Effector memory CD4-positive, alpha-beta T cell (primary cell): Measurements from ENCODE around the gene RND1.

Source experiments
- DNase-seq, 3 donors: peaks; one replicate each; pipeline ENCODE4 v3.0.0-alpha.2; 2020
- H3K27ac ChIP-seq: 2 replicates; pipeline ENCODE4 v1.7.0; 2013; ENCODE audit warnings: mild to moderate bottlenecking, low read length, moderate library complexity; ENCODE audit not compliant: insufficient read depth, poor library complexity, severe bottlenecking
- H3K27me3 ChIP-seq: replicated peaks from 2 replicates; pipeline ENCODE4 v1.7.0; 2013; ENCODE audit warnings: mild to moderate bottlenecking, low read length; ENCODE audit not compliant: insufficient read depth, control insufficient read depth, poor library complexity, severe bottlenecking
- H3K36me3 ChIP-seq: 2 replicates; pipeline ENCODE4 v1.7.0; 2013; ENCODE audit warnings: mild to moderate bottlenecking, low read length, moderate library complexity; ENCODE audit not compliant: control insufficient read depth, insufficient read depth
- H3K4me1 ChIP-seq: 2 replicates; pipeline ENCODE4 v1.7.0; 2013; ENCODE audit warnings: low read length, mild to moderate bottlenecking; ENCODE audit not compliant: control insufficient read depth, insufficient read depth, poor library complexity, severe bottlenecking
- H3K4me3 ChIP-seq: 2 replicates; pipeline ENCODE4 v1.7.0; 2013; ENCODE audit warnings: low read length, low read depth, mild to moderate bottlenecking; ENCODE audit not compliant: insufficient read depth, poor library complexity, severe bottlenecking
- H3K9me3 ChIP-seq: 2 replicates; pipeline ENCODE4 v1.7.0; 2013; ENCODE audit warnings: mild to moderate bottlenecking, low read length, moderate library complexity; ENCODE audit not compliant: control insufficient read depth

The RND1 gene

GRCh38 chr12:48822711-48823110 lies 43.0 kb downstream of the RND1 start:
- no peaks in the 10 kb centered on the region for H3K36me3 ChIP-seq
- H3K4me3 ChIP-seq = no peak overlapping the region
- H3K9me3 ChIP-seq = no peaks in the 10 kb centered on the region
- DNase-seq = no peak
- no peaks in the 10 kb centered on the region for H3K27me3 ChIP-seq
- peaks cover 9% of the 10 kb centered on the region for H3K4me1 ChIP-seq
- H3K27ac ChIP-seq = no peak overlapping the region

GRCh38 chr12:48822139-48822538 lies 43.5 kb downstream of the RND1 start:
- no peaks in the 10 kb centered on the region for H3K9me3 ChIP-seq
- DNase-seq = no peak
- H3K27me3 ChIP-seq = no peaks in the 10 kb centered on the region
- H3K27ac ChIP-seq = no peak overlapping the region
- peaks cover 14% of the 10 kb centered on the region for H3K4me1 ChIP-seq
- no peak overlapping the region for H3K4me3 ChIP-seq
- H3K36me3 ChIP-seq = no peaks in the 10 kb centered on the region

GRCh38 chr12:48819986-48820725 lies 45.5 kb downstream of the RND1 start:
- H3K4me1 ChIP-seq = peaks cover 23% of the 10 kb centered on the region
- no peak for DNase-seq
- H3K27me3 ChIP-seq = no peaks in the 10 kb centered on the region
- no peaks in the 10 kb centered on the region for H3K36me3 ChIP-seq
- no peak overlapping the region for H3K4me3 ChIP-seq
- H3K9me3 ChIP-seq = no peaks in the 10 kb centered on the region
- no peak overlapping the region for H3K27ac ChIP-seq

GRCh38 chr12:48818831-48819590 lies 46.7 kb downstream of the RND1 start:
- Histone ChIP-seq H3K4me3 (peak overlapping the region; percentile 74), H3K4me1 (peaks cover 23% of the 10 kb centered on the region), H3K27me3 (no peaks in the 10 kb centered on the region), H3K27ac (no peak overlapping the region), H3K9me3 (no peaks in the 10 kb centered on the region), H3K36me3 (no peaks in the 10 kb centered on the region)
- DNase-seq = peak in 1 of 3 donors; percentile 16

GRCh38 chr12:48817873-48818830 lies 47.5 kb downstream of the RND1 start, which contains the start of gene CACNB3:
CACNB3 (plus strand) TSS chr12:48818496; CDS start chr12:48818930, 434 bp downstream.
- no peaks in the 10 kb centered on the region for H3K9me3 ChIP-seq
- H3K27me3 ChIP-seq = no peaks in the 10 kb centered on the region
- peak within 1 kb of the TSS; percentile 74 for H3K4me3 ChIP-seq
- peak within 1 kb of the TSS; percentile 13 for H3K27ac ChIP-seq
- no peaks in the 10 kb centered on the region for H3K36me3 ChIP-seq
- peaks cover 23% of the 10 kb centered on the region for H3K4me1 ChIP-seq
- DNase-seq = peak; percentile 69 to 78 (median 75)

GRCh38 chr12:48816143-48816854 lies 49.4 kb downstream of the RND1 start:
- Histone ChIP-seq H3K4me3 (no peak overlapping the region), H3K4me1 (peaks cover 23% of the 10 kb centered on the region), H3K27ac (no peak overlapping the region), H3K9me3 (no peaks in the 10 kb centered on the region), H3K27me3 (no peaks in the 10 kb centered on the region), H3K36me3 (no peaks in the 10 kb centered on the region)
- no peak for DNase-seq

GRCh38 chr12:48815126-48816110 lies 50.3 kb downstream of the RND1 start:
- peak in 1 of 3 donors; percentile 17 for DNase-seq
- H3K27ac ChIP-seq = peak overlapping the region; percentile 33
- peaks cover 23% of the 10 kb centered on the region for H3K4me1 ChIP-seq
- no peaks in the 10 kb centered on the region for H3K9me3 ChIP-seq
- no peaks in the 10 kb centered on the region for H3K36me3 ChIP-seq
- no peaks in the 10 kb centered on the region for H3K27me3 ChIP-seq
- H3K4me3 ChIP-seq = peak overlapping the region; percentile 74

GRCh38 chr12:48814262-48815125 lies 51.2 kb downstream of the RND1 start:
- Histone ChIP-seq H3K9me3 (no peaks in the 10 kb centered on the region), H3K36me3 (no peaks in the 10 kb centered on the region), H3K4me3 (peak overlapping the region; percentile 74), H3K27me3 (no peaks in the 10 kb centered on the region), H3K27ac (peak overlapping the region; percentile 33), H3K4me1 (peaks cover 23% of the 10 kb centered on the region)
- peak; percentile 50 to 69 (median 56) for DNase-seq
